Aorta (tissue), 5 donors: Measurements from ENCODE around the gene DOC2A. TPM values are rescaled to one million over a fixed set of nuclear protein-coding genes. Genes with fewer than 3 reads are reported as not detected.

Experiments
- ATAC-seq: fragments of 200-7000 bp; cut with Tn5 transposase; one replicate; pipeline ENCODE4 v1.9.1; 2022; ENCODE audit warnings: moderate library complexity; ENCODE audit not compliant: low FRiP score
- DNase-seq, 2 donors: peaks; one replicate each; pipeline ENCODE4 v3.0.0-alpha.2; 2020
- H3K27ac ChIP-seq, 2 donors: one replicate each; pipeline ENCODE4 v1.5.1; 2013; ENCODE audit warnings: low read length in 2 of 2, mild to moderate bottlenecking in 2 of 2, moderate library complexity in 2 of 2, control low read depth in 1 of 2, inconsistent platforms in 1 of 2, low read depth in 1 of 2
- H3K27me3 ChIP-seq, 2 donors: one replicate each; pipeline ENCODE4 v1.6.1; 2013; ENCODE audit warnings: control low read depth in 1 of 2, low read length in 1 of 2, mild to moderate bottlenecking in 1 of 2, moderate library complexity in 1 of 2; ENCODE audit not compliant: insufficient read depth in 2 of 2, control insufficient read depth in 1 of 2
- H3K36me3 ChIP-seq, 2 donors: one replicate each; pipeline ENCODE4 v1.6.1; 2013; ENCODE audit warnings: control low read depth in 1 of 2, low read length in 1 of 2, mild to moderate bottlenecking in 1 of 2; ENCODE audit not compliant: insufficient read depth in 2 of 2, control insufficient read depth in 1 of 2
- H3K4me1 ChIP-seq, 2 donors: one replicate each; pipeline ENCODE4 v1.6.1; 2013; ENCODE audit warnings: low read length in 2 of 2, control low read depth in 1 of 2, mild to moderate bottlenecking in 1 of 2, moderate library complexity in 1 of 2; ENCODE audit not compliant: insufficient read depth in 2 of 2, control insufficient read depth in 1 of 2
- H3K4me3 ChIP-seq, 2 donors: one replicate each; pipeline ENCODE4 v1.5.1; 2013; ENCODE audit warnings: low read length in 2 of 2, control low read depth in 1 of 2, mild to moderate bottlenecking in 1 of 2
- H3K9me3 ChIP-seq: one replicate; pipeline ENCODE4 v1.6.1; 2013; ENCODE audit warnings: mild to moderate bottlenecking, low read length; ENCODE audit not compliant: control insufficient read depth
- WGBS, 2 donors: extraction: QIAGEN DNeasy Blood & Tissue Kit; methylation state at CpG; one replicate each; pipeline ENCODE4 v1.1.7; 2013; 5-methylcytosine and 5-hydroxymethylcytosine counted together
- intact Hi-C, 2 donors: fragments of 100-400 bp; cut with DNase I; formaldehyde crosslinking; loops; one replicate each; pipeline versions ENCODE4 v1.14.2 to v1.15.0; 2022
- polyA plus RNA-seq, 2 donors: library from polyadenylated mRNA; stranded (reverse); fragments of 200-250 nt; gene quantifications; one replicate each; pipeline ENCODE4 v1.2.3, GENCODE V29; 2013
- total RNA-seq, 2 donors: library from RNA; stranded (reverse); fragmentation: NEBNext Ultra II Directional; extraction: Animal tissue kit (Norgen Biotek cat#: 25700); gene quantifications; one replicate each; pipeline ENCODE4 v1.2.1, GENCODE V29; 2021
- donor health status: healthy with polysubstance abuse.
- donor health status: Bipolar disorder and iron deficiency.
- donor health status: DM: no; HTN: no; CAD: no.
- donor health status: DM: no; HTN: no; CAD: no.
- donor health status: DM: yes; HTN: yes; CAD: no.

The DOC2A gene
- total and polyA plus RNA-seq, 4 donors = 0.08 to 1.8 (median 0.23) TPM; not detected in 1

DNA sequence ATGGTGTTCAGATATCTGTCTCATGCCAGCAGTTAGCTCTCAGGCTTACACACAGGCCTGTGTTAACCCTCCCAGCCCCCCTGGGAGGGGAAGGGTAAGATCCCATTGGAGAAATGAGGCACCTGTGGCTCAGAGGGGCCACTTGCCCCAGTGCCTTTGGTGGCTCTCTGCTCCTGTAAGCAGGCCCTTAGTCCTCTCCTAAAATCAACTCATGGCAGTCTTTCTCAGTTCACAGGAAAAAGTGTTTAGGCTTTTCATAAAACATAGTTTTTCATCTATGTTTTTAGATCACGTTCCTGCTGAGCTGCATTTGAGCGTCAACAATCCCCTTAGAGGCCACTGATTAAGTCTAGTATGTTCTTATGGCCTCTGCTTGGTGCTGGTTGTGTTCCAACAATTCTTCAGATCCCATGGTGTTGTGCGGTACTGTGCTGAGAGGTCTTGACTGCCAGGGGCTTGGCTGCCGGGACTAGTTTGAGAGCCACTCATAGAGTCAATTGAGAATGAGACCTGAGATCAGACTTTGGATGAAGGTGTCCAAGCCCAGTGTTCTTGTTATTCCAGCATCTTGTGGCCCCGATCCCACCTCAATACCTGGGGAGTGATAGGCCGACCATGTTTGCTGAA, 26.6 kb downstream of the DOC2A start:
- no peaks in the 10 kb centered on the region for H3K27me3 ChIP-seq
- intact Hi-C loops = no loop called here
- H3K9me3 ChIP-seq = no peaks in the 10 kb centered on the region
- no peak for ATAC-seq
- WGBS, 2 donors = 81 to 83% methylated on average over 6 of the region's 6 CpGs
- H3K4me1 ChIP-seq = no peaks in the 10 kb centered on the region
- no peak overlapping the region for H3K4me3 ChIP-seq
- no peak overlapping the region for H3K27ac ChIP-seq
- DNase-seq = peak in 1 of 2 donors; percentile 49
- peaks cover 9 to 10% of the 10 kb centered on the region in 2 donors for H3K36me3 ChIP-seq

GRCh38 chr16:29983420-29984136, 27.2 kb downstream of the DOC2A start:
- H3K36me3 ChIP-seq = peaks cover 9 to 10% of the 10 kb centered on the region in 2 donors
- H3K27ac ChIP-seq = no peak overlapping the region
- intact Hi-C loops = no loop called here
- no peaks in the 10 kb centered on the region for H3K27me3 ChIP-seq
- 85 to 86% methylated on average over 12 of the region's 12 CpGs for WGBS, 2 donors
- no peak overlapping the region for H3K4me3 ChIP-seq
- no peaks in the 10 kb centered on the region for H3K9me3 ChIP-seq
- no peaks in the 10 kb centered on the region for H3K4me1 ChIP-seq
- DNase-seq (peak; percentile 38 to 61), ATAC-seq (no peak)

DNA sequence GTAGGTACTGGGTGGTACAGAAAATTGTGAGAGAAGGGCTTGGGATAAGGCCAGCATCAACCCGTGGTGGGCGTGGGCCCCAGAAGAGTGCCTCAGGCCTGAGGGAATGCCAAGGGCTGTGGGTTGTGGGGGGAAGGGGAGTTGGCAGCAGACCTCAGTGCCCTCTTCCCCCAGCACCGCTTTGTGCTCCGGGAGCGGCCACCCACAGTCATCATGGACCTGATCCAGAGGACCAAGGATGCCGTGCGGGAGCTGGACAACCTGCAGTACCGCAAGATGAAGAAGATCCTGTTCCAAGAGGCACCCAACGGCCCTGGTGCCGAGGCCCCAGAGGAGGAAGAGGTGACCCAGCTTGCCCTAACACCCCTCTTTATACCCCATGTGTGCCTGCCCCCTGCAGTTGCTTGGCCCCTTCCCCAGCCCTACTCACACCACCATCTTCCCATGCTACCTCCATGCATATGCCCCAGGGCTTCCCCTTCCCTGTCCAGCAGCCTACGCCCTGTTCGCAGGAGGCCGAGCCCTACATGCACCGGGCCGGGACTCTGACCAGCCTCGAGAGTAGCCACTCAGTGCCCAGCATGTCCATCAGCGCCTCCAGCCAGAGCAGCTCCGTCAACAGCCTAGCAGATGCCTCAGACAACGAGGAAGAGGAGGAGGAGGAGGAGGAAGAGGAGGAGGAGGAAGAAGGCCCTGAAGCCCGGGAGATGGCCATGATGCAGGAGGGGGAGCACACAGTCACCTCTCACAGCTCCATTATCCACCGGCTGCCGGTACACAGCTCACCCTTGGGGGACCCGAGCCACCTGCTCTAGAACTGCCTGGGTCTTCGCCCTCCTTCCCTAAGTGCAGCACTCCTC, 28.0 kb downstream of the DOC2A start:
- DNase-seq = peak; percentile 38 to 65
- Histone ChIP-seq H3K36me3 (peaks cover 9 to 10% of the 10 kb centered on the region in 2 donors), H3K4me3 (no peak overlapping the region), H3K4me1 (no peaks in the 10 kb centered on the region), H3K9me3 (no peaks in the 10 kb centered on the region), H3K27ac (no peak overlapping the region), H3K27me3 (no peaks in the 10 kb centered on the region)
- 83 to 85% methylated on average over 19 to 24 of the region's 24 CpGs for WGBS, 2 donors
- intact Hi-C loops = no loop called here
- ATAC-seq = no peak

DNA sequence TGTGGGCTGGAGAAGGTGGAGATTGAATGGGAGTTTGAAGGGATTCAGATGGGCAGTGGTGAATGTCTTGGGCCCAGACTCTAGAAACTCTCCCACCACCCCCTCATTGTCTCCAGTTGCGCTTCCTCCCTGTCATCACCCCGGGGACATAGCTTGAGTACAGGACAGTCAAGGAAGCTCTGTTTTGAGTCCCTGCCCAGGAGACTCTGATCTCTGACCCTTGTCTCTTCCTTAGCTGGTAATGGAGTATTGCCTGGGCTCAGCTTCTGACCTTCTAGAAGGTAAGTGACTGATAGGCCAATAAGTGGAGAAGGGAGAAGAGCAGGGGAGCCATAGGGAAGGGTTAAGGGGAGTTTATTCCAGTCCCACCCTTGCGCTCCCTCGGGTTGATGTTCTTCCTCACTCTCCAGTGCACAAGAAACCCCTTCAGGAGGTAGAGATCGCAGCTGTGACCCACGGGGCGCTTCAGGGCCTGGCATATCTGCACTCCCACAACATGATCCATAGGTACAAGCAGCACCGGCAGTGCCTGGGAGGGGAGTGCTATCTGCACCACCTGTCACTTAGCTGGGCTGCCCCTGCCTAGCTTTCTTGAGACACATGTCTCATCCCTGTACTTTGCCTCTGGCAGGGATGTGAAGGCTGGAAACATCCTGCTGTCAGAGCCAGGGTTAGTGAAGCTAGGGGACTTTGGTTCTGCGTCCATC, 32.1 kb downstream of the DOC2A start:
- no peak for ATAC-seq
- WGBS, 2 donors = 93 to 96% methylated on average over 9 of the region's 9 CpGs

DNA sequence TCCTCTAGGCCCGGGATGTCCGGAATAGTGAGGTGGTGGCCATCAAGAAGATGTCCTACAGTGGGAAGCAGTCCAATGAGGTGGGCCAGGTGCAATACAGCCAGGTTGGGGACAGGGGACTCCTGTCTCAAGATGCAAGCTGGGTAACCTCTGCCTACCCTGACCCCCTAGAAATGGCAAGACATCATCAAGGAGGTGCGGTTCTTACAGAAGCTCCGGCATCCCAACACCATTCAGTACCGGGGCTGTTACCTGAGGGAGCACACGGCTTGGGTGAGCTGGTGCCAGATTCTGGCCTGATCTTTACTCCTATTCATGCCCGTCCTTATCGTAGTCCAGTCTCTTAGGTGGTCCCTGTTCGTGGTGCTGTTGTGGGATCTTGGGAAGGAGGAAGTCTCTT, 32.7 kb downstream of the DOC2A start:
- intact Hi-C loops = no loop called here
- Histone ChIP-seq H3K27me3 (no peaks in the 10 kb centered on the region), H3K9me3 (no peaks in the 10 kb centered on the region), H3K4me1 (peaks cover 0 to 4% of the 10 kb centered on the region in 2 donors), H3K4me3 (no peak overlapping the region), H3K27ac (no peak overlapping the region), H3K36me3 (peaks cover 3 to 4% of the 10 kb centered on the region in 2 donors)
- DNase-seq (peak in 1 of 2 donors; percentile 14), ATAC-seq (no peak)
- 90 to 92% methylated on average over 9 of the region's 9 CpGs for WGBS, 2 donors

More for the DNA sequence above, 32.1 kb downstream of the DOC2A start:
- intact Hi-C loops = no loop called here
- H3K27ac ChIP-seq = no peak overlapping the region
- H3K27me3 ChIP-seq = no peaks in the 10 kb centered on the region
- H3K36me3 ChIP-seq = peaks cover 5 to 9% of the 10 kb centered on the region in 2 donors
- H3K4me1 ChIP-seq = peaks cover 0 to 4% of the 10 kb centered on the region in 2 donors
- no peak overlapping the region for H3K4me3 ChIP-seq
- peak in 1 of 2 donors; percentile 59 for DNase-seq
- H3K9me3 ChIP-seq = no peaks in the 10 kb centered on the region

- 76 to 77% methylated on average over 9 of the region's 9 CpGs for WGBS, 2 donors
- H3K36me3 ChIP-seq = peaks cover 2 to 4% of the 10 kb centered on the region in 2 donors
- DNase-seq (peak in 1 of 2 donors; percentile 72), ATAC-seq (no peak)
- no peak overlapping the region for H3K4me3 ChIP-seq
- no peaks in the 10 kb centered on the region for H3K9me3 ChIP-seq
- H3K27me3 ChIP-seq = no peaks in the 10 kb centered on the region
- intact Hi-C loops = no loop called here
- H3K27ac ChIP-seq = no peak overlapping the region
- peaks cover 0 to 4% of the 10 kb centered on the region in 2 donors for H3K4me1 ChIP-seq
Observed at GRCh38 chr16:29977063-29977825, 33.6 kb downstream of the DOC2A start.

DNA sequence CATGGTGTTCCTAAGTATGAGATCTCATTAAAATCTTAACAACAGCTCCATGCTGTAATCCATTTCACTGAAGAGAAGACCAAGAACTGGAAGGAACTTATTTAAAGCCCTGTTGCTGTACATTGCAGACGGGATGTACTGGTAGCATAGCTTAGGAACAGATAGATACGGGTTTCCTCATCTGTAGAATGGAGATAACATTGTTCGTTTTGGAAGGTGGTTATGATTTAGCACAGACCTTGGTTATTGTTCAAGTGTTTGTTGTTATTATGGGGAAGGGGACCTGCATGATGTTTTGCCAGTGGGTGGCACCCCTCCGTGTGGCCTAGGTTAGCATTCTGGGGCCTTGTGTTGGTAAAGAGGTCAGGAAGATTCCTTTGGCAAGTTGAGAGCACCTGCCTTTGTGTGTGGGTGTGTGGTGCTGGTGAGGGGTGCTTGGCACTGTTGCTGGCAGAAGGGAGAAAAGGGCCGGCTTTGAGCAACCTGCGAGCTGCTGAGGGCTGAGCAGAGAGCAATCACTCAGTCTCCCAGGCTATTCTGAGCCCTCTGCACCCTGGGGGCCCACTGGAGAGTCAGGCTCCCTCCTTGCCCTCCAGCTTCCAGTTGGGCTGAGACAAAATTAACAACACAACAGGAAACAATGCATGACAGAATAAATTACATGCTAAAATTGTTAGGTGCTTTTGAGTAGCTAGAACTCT, 34.9 kb downstream of the DOC2A start:
- ATAC-seq (no peak), DNase-seq (peak in 1 of 2 donors; percentile 59)
- WGBS, 2 donors = 7 to 9% methylated on average over 6 of the region's 6 CpGs
- intact Hi-C loops = no loop called here
- Histone ChIP-seq H3K4me3 (no peak overlapping the region), H3K4me1 (peaks cover 0 to 4% of the 10 kb centered on the region in 2 donors), H3K36me3 (peaks cover 0 to 2% of the 10 kb centered on the region in 2 donors), H3K27ac (no peak overlapping the region), H3K27me3 (no peaks in the 10 kb centered on the region), H3K9me3 (no peaks in the 10 kb centered on the region)
